HG02885 (cell line): ENCODE measurements around the gene GLTPD2.

Experiments used
- ATAC-seq: cut with Tn5 transposase; IDR thresholded peaks from one replicate; pipeline ENCODE4 v1.9.1; 2021; ENCODE audit warnings: mild to moderate bottlenecking; ENCODE audit not compliant: unreplicated experiment, poor library complexity

Gene GLTPD2

DNA sequence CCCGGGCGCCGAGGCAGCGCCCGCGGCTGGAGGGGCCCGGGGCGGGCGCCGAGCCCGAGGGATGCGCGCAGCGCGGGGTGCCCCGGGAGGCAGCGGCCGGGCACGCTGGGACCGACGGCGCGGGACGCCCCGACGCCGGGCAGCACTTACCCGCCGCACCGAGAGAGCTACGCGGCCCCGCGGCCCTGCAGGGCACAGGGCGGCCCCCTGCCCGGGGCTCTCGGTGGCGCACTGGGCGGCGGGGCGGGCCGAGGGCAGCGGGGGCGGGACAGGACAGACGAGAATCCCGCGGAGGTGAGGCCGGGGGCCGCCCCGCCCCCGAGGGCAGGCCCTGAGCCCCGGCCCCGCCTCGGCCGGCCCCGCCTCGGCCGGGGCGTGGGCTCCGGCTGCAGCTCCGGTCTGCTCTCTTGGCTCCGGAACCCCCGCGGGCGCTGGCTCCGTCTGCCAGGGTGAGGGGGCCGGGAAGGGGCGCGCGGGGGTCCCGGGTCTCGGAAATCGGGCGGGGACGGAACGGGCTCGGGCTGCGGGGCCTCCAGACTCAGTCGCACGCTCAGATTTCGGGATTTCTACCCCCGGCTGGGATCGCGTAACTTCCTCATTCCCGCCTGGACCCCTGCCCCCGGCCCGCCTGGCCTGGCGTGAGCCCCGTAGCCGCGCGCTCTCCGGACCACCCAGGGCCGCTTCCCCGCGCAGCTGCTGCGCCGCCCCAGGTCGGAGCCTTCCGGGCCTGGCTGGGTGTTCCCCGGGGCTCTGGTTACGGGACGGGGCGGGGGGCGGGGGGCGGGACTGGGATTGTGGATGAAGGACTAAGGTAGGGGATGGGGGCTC lies 18.2 kb downstream of the GLTPD2 start, which contains the start of gene PLD2:
Gene PLD2, plus strand, starts transcription at position 376 of the 828 bp plus-strand sequence. CDS start 621 bp downstream, outside the sequence.
- ATAC-seq, result peak; percentile 90

DNA sequence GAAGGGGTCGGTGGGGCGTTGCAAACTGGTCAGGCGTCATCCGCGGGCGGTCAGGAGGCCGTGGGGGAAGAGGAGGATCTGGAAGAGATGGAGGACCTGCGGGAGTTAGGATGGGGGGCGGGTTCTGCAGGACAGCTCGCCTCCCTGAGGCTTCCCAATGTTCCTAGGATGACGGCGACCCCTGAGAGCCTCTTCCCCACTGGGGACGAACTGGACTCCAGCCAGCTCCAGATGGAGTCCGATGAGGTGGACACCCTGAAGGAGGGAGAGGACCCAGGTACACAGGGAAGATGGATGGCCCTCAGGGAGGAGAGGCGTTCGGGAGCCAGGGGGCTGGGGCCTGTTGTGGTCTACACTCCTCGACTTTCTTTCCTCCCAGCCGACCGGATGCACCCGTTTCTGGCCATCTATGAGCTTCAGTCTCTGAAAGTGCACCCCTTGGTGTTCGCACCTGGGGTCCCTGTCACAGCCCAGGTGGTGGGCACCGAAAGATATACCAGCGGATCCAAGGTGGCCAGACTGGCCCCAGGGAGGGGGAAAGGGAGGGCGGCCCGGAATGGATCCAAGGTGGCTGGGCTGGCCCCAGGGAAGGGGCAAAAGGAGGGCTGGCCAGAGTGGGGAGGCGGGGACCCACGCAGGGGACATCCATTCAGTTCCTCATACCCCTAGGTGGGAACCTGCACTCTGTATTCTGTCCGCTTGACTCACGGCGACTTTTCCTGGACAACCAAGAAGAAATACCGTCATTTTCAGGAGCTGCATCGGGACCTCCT lies 19.0 kb downstream of the GLTPD2 start:
- no peak for ATAC-seq

DNA sequence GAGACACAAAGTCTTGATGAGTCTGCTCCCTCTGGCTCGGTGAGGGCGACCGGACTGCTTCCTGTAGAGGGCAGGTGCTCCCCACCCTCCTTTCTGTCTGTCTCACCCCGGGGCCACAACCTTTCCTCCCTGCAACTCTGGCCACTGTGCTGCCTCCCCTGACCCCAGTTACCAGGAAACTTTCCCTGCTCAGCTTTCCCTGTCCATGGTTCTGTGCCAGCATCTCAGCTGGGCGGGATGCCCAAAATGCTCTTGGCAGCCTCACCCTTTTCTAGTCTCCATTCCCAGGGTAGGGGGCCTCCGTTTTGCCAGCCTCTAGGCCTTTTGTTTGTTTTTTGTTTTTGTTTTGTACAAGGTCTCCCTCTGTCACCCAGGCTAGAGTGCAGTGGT lies 19.6 kb downstream of the GLTPD2 start:
- ATAC-seq, result no peak

DNA sequence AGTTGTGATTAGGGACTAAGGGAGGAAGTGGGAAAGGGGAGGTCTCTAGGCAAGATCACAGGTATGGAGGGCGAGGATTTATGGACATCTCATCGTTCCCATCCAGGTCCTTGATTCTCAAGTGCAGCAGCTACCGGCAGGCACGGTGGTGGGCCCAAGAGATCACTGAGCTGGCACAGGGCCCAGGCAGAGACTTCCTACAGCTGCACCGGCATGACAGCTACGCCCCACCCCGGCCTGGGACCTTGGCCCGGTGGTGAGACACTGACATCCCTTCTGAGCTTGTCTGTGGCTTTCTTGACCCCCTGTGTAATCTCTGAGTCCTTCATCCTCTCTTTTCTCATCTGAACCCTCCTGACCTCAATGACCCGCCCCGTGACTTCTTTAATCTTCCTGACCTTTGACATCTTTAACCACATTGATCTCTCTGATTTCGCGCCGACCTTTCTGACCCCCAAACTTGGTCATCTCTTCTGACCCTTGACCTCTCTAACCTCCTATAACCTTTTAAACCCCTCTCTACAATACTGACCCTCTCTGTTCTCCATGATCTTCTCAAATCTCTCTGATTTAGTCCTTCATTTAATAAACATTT lies 22.0 kb downstream of the GLTPD2 start:
- no peak for ATAC-seq

DNA sequence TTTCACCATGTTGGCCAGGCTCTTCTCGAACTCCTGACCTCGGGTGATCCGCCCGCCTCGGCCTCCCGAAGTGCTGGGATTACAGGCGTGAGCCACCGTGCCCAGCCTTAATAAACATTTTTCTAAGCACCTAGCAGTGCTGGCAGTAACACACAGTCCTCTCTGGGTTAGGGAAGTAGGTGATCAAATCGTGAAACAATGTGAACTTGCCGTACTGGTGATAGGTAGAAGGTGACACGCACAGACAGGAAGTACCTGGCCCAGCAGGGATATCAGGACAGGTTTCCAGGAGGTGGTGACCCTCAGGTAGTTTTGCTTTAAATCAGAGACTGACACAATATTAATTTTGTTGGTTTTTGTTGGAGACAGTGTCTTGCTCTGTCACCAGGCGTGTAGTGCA lies 22.7 kb downstream of the GLTPD2 start:
- ATAC-seq, result no peak

DNA sequence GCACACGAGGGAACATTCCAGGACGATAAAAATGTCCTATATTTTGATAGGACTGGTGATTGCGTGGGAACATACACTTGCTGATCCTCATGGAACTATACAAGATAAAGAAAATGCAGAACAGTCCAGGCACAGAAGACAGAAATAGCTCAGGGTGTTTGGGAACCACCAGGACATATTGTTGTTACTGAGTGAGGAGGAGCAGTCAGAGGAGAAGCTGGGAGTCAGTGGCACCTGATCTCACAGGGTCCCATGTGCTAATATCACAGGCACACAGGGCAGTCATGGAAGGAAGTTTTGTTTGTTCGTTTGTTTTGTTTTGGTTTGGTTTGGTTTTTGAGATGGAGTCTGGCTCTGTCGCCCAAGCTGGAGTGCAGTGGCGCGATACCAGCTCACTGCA lies 23.9 kb downstream of the GLTPD2 start:
- no peak for ATAC-seq

DNA sequence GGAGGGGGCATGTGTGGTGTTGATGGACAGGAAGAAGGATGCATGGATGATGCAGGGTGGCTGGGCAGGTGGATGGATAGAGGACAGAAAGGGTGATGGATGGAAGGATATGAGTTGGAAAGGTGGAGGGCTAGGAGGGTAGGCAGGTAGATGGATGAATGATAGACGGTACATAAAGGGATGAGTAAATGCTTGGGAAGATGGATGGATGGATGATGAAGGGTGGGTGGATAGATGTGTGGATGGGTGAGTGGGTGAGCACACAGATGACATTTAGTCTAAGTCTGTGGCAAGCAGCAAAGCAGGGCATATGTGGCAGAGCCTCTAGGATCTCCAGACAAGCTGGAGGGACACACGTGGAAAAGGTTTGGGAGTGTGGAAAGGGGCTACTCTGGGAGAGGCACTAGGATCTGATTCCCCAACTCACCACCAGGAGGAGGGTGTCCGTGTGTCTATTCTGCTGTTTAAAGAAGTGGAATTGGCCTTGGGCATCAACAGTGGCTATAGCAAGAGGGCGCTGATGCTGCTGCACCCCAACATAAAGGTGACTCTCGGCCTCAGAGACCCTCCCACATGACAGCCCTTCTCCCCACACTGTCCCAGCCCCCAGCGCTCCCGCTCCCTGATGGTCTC lies 26.4 kb downstream of the GLTPD2 start:
- ATAC-seq, result no peak

DNA sequence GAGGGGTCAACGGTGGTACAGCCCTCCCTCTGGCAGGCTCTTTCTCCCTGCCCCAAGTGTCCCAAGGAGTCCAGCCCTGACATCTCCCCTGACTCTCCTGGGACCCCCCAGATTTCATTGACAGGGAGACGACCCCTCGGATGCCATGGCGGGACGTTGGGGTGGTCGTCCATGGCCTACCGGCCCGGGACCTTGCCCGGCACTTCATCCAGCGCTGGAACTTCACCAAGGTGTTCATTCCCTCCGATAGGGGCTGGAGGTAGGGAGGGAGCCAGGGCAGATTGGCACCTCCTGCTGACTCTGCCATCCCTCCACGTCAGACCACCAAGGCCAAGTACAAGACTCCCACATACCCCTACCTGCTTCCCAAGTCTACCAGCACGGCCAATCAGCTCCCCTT lies 28.1 kb downstream of the GLTPD2 start:
- no peak for ATAC-seq

DNA sequence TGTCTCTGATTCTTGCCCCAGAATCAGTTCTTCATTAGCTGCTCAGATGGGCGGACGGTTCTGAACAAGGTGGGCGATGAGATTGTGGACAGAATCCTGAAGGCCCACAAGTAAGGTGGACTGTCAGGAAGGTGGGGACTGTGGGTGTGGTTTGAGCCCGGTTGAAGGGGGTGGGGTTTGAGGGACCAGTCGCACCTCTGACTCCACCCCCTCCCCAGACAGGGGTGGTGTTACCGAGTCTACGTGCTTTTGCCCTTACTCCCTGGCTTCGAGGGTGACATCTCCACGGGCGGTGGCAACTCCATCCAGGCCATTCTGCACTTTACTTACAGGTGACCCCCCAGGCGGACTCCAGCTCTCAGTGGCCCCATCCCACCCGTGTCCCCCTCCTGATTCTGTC lies 29.5 kb downstream of the GLTPD2 start:
- ATAC-seq, result no peak

DNA sequence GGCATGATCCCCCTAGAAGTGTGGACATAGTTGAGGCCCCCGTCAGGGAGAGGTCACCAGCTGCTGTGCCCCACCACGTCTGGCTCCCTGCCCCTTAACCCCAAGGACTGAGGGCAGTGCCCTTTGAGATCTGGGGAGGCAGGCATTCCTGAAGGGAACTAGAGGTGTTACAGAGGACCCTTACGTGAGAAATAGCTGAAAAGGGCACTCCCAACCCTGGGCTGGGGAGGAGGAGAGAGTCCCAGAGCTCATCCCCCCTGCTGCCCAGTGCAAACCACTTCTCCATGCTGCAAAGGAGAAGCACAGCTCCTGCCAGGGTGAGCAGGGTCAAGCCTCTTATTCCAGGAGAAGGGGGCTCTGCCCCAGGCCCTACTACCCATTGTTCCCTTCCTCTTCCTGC lies 34.1 kb downstream of the GLTPD2 start:
- ATAC-seq, result no peak

DNA sequence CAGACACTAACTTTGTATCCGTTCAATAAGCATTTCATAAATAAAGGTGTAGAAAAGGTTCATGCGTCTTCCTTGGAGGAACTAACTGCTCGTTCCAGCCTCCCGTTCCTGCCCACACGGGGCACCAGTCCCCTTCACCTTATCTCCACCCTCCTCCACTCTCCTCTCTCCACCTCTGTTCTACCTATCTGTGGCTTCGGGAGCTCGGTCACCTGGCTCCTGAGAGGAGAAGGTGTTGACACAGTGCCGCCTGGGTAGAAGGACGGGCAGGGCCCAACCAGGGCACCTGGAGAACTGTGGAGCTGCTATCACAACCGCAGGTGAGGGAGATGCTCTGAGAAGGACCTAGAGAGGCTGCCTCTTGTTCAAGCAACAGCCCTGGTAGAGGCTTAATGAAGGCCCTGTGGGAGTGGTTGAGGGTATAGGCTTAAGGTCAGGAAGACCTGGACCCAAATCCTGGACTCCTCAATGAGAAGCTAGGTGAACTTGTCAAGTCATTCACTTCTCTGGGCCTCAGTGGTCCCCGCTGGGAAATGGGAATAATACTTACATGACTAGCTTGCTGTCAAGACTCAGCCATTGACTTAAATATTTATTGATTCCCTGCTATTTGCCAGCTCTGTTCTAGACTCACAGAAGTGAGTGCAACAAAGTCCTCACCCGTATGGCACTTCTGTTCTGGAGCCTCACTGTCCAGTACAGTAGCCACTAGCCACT lies 34.8 kb downstream of the GLTPD2 start:
- no peak for ATAC-seq

DNA sequence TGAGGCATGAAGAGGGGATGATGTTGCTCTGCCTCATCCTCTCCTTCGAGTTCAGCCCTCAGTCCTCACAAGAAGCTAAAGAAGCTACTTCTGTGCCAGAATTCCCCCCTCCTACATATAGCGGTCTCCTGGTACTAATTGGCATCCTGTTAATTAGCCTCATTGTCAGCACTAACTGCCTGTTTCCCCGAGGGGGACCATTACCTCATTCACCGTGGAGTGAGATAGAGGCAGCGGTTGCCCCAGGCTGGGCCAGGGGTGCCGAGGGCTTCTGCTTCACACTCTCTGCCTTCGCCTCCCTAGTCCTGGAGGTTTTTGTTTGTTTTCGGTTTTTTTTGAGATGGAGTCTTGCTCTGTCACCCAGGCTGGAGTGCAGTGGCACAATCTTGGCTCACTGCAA lies 38.6 kb downstream of the GLTPD2 start:
- ATAC-seq, result no peak

DNA sequence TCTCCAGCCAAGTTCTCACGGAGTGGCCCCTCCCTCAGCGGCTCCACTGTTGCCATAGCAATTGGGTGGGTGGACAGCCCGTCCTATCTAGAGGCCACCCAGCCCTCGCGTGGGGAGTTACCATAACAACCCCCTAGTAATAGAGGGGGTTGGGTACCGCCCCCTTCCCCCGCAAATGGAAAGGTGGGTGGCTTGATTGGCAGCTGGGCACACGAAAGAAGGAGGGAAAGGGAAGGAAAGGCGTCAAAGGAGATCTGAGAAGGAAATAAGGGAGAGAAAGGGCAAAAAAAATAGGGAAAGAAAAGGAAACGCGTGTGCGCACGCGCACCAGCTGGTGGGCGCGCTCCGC lies 44.0 kb downstream of the GLTPD2 start:
- ATAC-seq, result peak; percentile 16

DNA sequence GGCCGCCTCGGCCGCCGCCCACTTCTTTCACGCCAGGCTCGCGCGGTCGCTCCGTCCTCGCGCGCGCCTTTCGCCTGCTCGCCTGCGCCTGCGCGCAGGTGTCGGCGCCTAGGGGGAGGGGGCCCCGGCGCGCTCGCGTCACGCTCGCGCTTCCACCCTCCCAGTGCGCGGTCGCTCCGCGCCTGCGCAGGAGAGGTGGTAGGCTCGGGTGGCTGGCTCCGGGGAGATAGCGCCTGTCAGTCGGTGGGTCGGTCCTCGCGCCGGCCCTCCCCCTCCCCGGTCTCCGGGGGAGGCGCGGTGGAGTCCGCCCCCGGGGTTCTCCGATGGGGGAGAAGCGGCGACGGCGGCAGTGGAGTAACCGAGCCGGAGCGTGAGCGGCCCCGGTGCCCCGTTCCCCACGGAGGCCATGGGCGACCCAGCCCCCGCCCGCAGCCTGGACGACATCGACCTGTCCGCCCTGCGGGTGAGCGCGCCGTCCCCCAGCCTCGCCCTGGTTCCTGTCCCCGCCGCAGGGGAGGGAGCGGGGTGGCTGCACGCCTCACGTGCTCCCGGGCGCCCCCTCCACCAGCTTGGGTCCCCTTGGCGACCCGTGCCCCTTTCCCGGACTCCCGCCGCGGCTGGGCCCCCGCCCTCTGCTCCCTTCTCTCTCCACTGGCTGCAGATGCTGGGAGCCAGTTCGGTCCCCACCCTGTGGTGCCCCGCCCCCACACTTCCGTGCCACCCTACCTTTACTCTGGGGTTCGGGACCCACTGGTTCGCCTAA lies 44.6 kb downstream of the GLTPD2 start, which contains the start of gene MINK1:
Gene MINK1, plus strand, starts transcription at position 163 of the 763 bp plus-strand sequence. Its CDS starts 244 bp downstream, at position 407.
- ATAC-seq, result peak; percentile 91

DNA sequence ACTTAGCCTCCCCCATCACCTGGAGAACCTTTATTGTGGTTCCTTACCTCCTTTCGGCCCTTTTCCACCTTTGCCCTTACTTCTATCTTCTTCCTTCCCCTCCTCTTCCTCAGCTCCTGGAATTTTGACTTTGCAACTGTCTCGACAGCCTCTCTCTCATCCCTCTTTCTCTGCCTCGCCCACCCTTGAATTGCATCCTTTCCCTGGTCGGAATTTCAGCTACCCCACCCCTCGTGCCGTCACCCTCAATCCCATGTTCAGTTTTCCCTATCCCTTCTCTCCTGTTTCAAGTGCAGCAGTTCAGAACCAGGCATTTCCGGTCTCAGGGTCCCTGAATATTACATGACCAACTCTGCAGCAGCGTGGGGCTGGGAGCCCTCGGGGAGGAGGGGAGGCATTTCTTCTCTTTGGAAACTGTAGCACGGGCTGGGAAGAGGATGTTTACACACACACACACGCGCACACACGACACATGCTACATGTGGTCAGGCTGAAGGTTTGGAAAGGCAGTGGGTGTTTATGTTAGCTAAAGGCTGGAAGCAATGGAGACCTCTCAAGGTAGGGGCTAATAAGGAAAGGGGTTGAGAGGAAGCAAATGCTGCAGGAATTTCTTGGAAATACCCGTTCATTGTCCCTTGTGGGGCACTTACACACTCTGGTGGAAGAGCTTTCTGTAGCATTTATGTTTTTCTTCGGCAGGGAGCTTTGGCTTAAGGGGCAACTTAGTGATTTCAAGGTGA lies 45.3 kb downstream of the GLTPD2 start:
- ATAC-seq, result no peak

DNA sequence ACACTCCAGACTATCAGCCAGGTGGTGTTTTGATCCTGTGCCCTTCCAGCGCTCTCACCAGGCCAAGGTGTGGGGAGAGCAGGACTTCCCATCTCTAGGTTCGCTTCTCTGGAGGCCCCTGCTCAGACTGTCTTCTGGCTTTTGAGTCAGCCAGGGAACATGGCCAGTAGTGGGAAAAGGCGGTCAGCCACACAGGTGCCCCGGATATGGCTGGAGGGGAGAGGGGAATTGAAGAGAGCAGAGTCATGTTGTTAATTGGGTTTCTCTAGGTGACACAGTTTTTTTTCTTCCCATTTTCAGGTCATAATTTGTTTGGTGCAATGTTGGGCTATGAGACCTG lies 45.9 kb downstream of the GLTPD2 start:
- ATAC-seq, result no peak

DNA sequence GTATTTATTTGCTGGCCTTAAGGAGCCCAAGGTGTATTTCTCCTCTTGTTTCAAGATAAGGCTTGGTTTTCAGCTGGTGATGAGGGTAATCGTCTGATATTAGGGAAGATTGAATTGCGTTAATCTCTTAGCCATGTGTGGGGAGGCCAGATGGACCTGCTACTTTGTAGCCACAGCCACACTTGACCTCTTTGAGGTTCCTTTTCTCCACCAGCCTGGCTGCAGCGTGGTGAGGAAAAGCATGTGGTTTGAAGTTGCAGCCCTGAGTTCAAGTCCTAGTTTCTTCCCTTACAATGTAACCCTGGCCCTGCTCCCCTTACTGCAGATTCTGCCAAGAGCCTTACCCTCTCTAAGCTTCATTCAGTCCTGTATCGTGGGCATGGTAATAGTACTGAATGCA lies 47.5 kb downstream of the GLTPD2 start:
- ATAC-seq, result no peak

DNA sequence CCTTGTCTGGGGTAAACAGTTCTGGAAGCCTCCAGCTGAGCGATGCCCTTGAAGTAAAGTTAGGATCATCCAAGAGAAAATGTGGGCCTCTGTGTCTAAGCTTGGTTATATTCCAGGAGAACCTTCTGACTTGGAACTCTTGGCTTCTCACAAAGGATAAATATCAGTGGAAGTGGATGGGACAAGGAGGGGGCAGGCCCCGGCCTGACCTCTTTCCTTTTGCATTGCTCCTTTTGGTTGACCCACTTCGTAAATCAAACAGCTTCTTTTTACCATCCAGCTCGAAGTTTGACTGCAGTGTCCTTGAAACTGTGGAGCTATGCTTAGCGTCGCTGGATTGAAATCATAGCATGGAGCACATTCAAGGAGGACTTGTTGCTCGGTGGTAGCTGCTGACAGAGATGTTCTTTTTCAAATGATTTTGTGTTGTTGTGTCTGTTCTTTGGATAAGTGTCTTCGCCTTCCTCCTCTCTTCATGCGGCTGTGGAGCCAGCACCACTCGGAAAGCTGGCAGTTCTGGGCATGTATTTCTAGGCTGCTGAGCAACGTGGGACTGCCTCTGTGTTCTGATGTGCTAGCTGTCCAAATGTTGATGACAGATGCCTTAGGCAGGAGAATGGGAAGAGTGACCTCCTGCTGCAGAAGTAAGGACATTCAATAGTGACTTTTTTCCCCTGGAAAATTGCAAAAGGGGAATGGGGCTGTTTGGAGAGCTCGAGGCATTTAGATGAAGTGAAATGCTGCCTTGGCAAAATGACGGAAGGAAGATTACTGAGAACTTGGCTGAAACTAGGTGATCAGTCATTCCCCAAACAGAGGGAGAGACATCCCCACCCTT lies 48.9 kb downstream of the GLTPD2 start:
- ATAC-seq, result no peak
